ELR (cell line): ENCODE measurements around the gene EPB41L5.
"Not testable (repeated sequence)": the region's sequence is repeated elsewhere in the genome, so short reads cannot be mapped to it uniquely, and the experiment has no call there.

Source experiments
- DNase-seq: peaks from one replicate; pipeline ENCODE4 v3.0.0-alpha.2; 2015; ENCODE audit warnings: low read depth

The EPB41L5 gene

GRCh38 chr2:120029672-120030640 lies 17.1 kb downstream of the EPB41L5 start:
- DNase-seq = no peak

- DNase-seq = no peak
Observed at GRCh38 chr2:120032297-120032696, 19.4 kb downstream of the EPB41L5 start.

GRCh38 chr2:120034027-120034426 lies 21.1 kb downstream of the EPB41L5 start:
- DNase-seq = no peak

GRCh38 chr2:120034621-120035020 lies 21.7 kb downstream of the EPB41L5 start:
- DNase-seq = no peak

DNA sequence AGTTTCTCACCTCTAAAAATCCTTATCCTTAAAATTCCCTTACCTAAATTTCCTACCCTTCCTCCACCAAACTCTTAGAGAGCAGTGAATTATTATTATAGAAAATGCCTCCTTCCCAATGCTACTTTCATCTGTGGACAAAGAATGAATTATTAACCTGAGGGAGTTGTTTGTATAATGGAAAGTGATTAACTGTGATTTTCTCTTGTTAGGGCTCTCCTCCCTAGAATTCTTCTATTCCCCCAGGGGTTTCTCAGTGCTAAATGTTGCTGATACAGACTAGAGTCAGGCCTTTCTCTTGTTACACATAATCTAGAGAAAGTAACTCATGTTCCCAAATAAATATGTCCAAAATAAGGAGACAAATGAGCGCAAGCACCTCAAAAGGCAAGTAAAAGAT lies 23.3 kb downstream of the EPB41L5 start:
- DNase-seq = no peak

DNA sequence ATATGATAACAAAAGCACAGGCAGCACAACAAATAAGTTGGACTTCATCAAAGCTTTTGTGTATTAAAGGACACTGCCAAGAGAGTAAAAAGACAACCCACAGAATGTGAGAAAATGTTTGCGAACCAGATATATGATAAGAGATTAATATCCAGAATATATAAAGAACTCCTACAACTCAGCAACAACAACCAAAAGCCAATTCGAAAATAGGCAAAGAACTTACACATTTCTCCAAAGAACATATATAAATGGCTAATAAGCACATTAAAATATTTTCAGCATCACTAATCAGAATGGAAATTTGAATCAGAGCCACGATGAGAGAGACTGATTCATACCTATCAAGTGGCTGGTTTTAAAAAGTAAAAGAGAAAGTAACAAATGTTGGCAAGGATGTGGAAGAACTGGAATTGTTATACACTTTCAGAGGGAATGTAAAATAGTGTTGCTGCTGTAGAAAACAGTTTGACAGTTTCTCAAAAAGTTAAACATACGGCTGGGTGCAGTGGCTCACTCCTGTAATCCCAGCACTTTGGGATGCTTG lies 25.2 kb downstream of the EPB41L5 start:
- peak; percentile 46 for DNase-seq

DNA sequence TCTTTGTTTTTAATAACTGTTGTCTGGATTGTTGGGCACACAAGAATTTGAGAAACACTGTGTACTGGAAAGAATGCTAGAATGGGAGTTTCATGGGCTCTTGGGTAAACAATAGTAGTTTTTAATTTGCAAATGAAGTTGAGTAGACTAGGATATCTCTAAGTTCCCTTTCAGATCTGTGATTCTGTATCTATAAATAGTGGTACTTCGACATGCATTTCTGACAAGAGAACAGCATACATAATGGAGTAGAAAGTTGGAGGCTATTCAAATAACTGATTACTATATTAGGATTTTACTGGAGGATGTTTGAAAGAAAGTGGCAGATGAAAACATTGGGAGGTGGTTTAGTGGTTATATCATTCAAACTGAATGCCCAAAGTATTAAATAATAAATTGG lies 29.5 kb downstream of the EPB41L5 start:
- DNase-seq = no peak

GRCh38 chr2:120044336-120044735 lies 31.5 kb downstream of the EPB41L5 start:
- DNase-seq = no peak

DNA sequence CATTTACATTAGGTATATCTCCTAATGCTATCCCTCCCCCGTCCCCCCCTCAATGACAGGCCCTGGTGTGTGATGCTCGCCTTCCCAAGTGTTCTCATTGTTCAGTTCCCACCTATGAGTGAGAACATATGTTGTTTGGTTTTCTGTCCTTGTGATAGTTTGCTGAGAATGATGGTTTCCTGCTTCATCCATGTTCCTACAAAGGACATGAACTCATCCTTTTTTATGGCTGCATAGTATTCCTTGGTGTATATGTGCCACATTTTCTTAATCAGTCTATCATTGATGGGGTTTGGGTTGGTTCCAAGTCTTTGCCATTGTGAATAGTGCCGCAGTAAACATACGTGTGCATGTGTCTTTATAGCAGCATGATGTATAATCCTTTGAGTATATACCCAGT lies 32.9 kb downstream of the EPB41L5 start:
- DNase-seq = not testable (repeated sequence)

DNA sequence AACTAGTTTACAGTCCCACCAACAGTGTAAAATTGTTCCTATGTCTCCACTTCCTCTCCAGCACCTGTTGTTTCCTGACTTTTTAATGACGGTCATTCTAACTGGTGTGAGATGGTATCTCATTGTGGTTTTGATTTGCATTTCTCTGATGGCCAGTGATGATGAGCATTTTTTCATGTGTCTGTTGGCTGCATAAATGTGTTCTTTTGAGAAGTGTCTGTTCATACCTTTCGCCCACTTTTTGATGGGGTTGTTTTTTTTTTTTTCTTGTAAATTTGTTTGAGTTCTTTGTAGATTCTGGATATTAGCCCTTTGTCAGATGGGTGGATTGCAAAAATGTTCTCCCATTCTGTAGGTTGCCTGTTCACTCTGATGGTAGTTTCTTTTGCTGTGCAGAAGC lies 33.4 kb downstream of the EPB41L5 start:
- DNase-seq = not testable (repeated sequence)

DNA sequence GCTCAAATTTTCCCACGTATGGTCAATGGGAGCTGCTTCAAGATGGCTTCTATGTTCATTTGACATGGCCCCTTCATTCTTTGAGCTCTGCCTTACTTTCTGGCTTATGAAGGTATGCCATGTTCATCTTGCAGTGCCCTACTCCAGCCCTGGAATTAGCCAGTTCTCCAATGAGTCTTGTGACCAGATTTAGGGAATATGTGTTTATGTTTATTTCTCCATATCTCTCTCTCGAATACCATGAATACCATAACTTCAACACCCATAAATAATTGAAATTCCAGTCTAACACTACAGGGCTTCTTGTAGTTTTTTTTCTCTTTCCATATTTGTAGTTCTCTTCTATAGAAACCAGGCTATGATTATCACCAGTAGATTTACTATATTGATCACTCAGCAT lies 39.7 kb downstream of the EPB41L5 start:
- DNase-seq = peak; percentile 16

GRCh38 chr2:120053891-120054290 lies 41.0 kb downstream of the EPB41L5 start:
- peak; percentile 77 for DNase-seq

- DNase-seq = no peak
Observed at GRCh38 chr2:120059483-120059882, 46.6 kb downstream of the EPB41L5 start.

DNA sequence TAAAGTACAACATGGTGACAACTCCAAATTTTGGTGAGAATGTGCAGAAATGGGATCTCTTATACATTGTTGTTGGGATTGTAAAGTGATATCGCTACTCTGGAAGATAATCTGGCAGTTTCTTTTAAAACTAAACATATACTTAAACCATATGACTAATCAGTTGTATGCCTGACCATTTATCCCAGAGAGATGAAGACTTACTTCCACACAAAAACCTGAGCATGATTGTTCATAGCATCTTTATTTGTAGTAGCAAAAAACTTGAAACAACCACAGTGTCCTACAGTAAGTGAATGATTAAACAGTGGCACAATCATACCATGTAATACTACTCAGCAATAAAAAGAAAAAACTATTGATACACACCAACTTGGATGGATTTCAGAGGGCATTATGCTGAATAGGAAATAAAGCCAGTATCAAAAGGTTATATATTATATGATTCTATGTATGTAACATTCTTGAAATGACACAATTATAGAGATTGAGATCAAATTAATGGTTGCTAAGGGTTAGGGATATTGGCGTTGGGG lies 47.3 kb downstream of the EPB41L5 start:
- peak; percentile 2 for DNase-seq

GRCh38 chr2:120064664-120065063 lies 51.8 kb downstream of the EPB41L5 start:
- DNase-seq = no peak

- DNase-seq = no peak
Observed at GRCh38 chr2:120066800-120067547, 54.1 kb downstream of the EPB41L5 start.

DNA sequence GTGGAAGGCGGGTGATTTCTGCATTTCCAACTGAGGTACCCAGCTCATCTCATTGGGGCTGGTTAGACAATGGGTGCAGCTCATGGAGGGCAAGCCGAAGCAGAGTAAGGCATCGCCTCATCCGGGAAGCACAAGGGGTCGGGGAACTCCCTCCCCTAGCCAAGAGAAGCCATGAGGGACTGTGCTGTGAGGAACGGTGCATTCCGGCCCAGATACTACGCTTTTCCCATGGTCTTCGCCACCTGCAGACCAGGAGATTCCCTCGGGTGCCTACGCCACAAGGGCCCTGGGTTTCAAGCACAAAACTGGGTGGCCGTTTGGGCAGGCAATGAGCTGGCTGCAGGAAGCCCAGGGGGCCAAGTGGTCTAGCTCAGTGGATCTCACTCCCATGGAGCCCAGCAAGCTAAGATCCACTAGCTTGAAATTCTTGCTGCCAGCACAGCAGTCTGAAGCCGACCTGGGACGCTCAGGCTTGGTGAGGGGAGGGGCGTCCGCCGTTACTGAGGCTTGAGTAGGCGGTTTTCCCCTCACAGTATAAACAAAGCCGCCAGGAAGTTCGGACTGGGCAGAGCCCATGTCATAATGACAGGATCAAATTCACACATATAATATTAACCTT lies 55.3 kb downstream of the EPB41L5 start:
- not testable (repeated sequence) for DNase-seq

GRCh38 chr2:120075545-120075944 lies 62.7 kb downstream of the EPB41L5 start:
- no peak for DNase-seq

GRCh38 chr2:120077896-120078295 lies 65.0 kb downstream of the EPB41L5 start:
- DNase-seq = no peak

DNA sequence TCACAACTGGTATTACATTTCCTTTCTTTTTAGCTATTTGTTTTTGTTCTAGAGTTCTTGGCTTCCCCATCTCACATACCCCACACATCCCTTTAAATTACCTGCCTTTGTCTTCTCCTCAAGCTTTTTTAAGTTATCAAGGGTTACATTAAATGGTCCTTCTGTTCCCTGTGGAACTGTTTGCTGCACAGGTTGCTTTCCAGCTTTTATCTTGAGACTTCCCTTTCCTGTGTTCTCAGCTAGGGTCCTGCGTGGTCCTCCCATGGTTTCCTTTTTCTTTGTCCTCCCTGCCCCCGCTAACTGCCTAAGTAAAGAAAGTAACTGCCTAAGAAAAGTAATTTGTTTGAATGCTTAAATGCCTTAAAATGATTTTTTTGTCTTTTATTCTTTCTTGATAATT lies 66.8 kb downstream of the EPB41L5 start:
- DNase-seq = no peak

DNA sequence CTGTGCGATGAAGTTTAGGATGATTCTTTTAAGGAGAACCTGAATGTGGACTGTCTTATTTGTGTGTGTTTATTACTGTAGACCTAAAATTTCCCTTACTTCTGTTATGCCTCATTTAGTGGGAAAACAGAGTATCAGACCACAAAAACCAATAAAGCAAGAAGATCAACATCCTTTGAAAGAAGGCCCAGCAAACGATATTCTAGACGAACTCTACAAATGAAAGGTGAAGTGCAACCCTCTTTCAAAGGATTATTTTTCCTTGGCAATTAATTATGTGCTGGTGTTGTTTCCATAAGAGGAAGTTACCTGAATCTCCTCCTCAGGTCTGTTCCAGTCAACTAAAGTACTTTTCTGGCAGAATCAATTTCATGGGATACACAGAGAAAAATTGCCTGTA lies 78.6 kb downstream of the EPB41L5 start:
- no peak for DNase-seq

DNA sequence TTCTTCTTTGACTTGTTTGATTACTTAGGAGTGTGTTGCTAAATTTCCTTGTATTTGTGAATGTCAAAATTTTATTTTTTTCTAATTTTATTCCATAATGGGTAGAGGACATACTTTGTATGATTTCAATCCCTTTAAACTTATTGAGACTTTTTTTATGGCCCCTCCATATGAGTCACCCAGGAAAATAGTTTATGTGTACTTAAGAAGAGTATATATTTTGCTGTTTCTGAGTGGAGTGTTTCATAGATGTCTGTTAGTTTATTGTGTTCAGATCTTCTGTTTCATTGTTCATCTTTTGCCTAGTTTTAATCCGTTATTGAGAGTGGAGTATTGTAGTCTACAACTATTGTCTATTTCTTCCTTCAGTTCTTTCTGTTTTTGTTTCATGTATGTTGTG lies 81.9 kb downstream of the EPB41L5 start:
- DNase-seq = peak; percentile 24
